Measurements from ENCODE around the gene GINS2. TPM values are rescaled to one million over a fixed set of nuclear protein-coding genes. Genes with fewer than 3 reads are reported as not detected.

GINS2 gene
- total RNA-seq, 1 experiment from 2014 or later, result 38.0 TPM

DNA sequence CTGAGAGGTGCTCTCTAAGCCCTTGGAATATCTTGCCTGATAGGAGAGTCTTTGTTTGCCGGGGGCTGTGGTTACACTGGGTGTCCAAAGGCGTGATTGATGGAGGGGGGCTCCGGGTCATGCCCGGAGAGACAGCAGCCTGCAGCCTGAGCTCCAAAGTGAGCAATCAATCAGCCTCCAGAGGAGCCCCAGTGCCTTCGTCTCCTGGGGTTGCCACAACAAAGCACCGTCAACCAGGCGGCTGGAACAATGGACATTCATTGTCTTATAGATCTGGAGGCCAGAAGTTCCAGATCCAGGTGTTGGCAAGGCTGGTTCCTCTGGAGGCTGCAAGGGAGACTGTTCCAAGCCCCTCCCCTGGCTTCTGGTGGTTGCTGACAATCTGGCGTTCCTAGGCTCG is 24.0 kb upstream of the GINS2 start:
- Mint-ChIP-seq H3K4me1 (peaks cover 16% of the 10 kb centered on the region), H3K27me3 (ENCODE audit: low read depth) (peaks cover 19% of the 10 kb centered on the region), H3K9me3 (peaks cover 11% of the 10 kb centered on the region), H3K36me3 (peaks cover 14% of the 10 kb centered on the region), H3K4me3 (no peak overlapping the region), H3K27ac (no peak overlapping the region)
- TF ChIP-seq, protein P1, sequence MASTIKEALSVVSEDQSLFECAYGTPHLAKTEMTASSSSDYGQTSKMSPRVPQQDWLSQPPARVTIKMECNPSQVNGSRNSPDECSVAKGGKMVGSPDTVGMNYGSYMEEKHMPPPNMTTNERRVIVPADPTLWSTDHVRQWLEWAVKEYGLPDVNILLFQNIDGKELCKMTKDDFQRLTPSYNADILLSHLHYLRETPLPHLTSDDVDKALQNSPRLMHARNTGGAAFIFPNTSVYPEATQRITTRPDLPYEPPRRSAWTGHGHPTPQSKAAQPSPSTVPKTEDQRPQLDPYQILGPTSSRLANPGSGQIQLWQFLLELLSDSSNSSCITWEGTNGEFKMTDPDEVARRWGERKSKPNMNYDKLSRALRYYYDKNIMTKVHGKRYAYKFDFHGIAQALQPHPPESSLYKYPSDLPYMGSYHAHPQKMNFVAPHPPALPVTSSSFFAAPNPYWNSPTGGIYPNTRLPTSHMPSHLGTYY (CRISPR knock-in tag; IDR thresholded peaks at IDR 0.05), result no peak
- no peak for TF ChIP-seq ESRRA (CRISPR knock-in tag; IDR thresholded peaks at IDR 0.05; ENCODE audit: borderline replicate concordance)
- no peak for TF ChIP-seq ZNF671 (CRISPR knock-in tag; IDR thresholded peaks at IDR 0.05)
- TF ChIP-seq NFATC4 (CRISPR knock-in tag; IDR thresholded peaks at IDR 0.05), result no peak
- TF ChIP-seq ZNF219 (CRISPR knock-in tag; IDR thresholded peaks at IDR 0.05; ENCODE audit: borderline replicate concordance), result no peak
- TF ChIP-seq NFE2L1 (CRISPR knock-in tag; IDR thresholded peaks at IDR 0.05), result no peak
- TF ChIP-seq TCF7 (CRISPR knock-in tag; IDR thresholded peaks at IDR 0.05; ENCODE audit: low read depth), result no peak
- TF ChIP-seq SP1 (CRISPR knock-in tag; conservative IDR thresholded peaks at IDR 0.05), result no peak
- no peak for DNase-seq (ENCODE audit: low spot score)
- no peak for ATAC-seq
- ChIA-PET POLR2A (no interaction called here), CTCF (interaction anchor here (1.0 kb wide), 1 partner anchor 97 kb away, joined by 3 read pairs; no protein-coding TSS in a partner anchor)

DNA sequence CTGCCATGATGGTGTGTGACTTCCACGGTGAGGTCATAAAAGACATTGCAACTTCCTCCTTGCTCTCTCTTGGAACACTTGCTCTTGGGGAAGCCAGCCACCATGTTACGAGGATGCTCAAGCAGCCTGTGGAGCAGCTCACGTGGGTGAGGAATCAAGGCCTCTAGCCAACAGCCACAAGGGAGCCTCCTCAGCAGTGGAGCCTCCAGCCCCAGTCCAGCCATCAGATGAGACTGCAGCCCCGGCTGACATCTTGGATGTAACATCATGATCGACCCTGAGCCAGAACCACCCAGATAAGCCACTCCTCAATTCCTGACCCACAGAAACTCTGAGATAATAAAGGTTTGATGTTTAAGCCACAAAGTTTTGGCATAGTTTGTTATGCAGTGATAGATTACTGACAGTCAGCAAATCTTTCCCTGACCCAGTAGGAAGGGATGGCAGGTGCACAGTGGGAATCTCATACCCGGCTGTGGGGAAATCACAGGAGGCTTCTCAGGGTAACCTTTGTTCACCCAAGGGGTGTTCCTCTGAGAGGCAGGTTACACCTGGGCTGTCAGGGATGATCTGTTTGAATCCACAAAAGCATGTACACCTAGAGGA is 23.3 kb upstream of the GINS2 start:
- Mint-ChIP-seq H3K9me3 (peaks cover 11% of the 10 kb centered on the region), H3K27me3 (ENCODE audit: low read depth) (peaks cover 19% of the 10 kb centered on the region), H3K4me3 (no peak overlapping the region), H3K4me1 (peaks cover 16% of the 10 kb centered on the region), H3K27ac (no peak overlapping the region), H3K36me3 (peaks cover 14% of the 10 kb centered on the region)
- no peak for ATAC-seq
- TF ChIP-seq TEAD4 (CRISPR knock-in tag; IDR thresholded peaks at IDR 0.05), result no peak
- no peak for TF ChIP-seq MXD4 (CRISPR knock-in tag; IDR thresholded peaks at IDR 0.05; ENCODE audit: borderline replicate concordance)
- no peak for TF ChIP-seq ZNF121 (CRISPR knock-in tag; IDR thresholded peaks at IDR 0.05)
- TF ChIP-seq, protein P2, sequence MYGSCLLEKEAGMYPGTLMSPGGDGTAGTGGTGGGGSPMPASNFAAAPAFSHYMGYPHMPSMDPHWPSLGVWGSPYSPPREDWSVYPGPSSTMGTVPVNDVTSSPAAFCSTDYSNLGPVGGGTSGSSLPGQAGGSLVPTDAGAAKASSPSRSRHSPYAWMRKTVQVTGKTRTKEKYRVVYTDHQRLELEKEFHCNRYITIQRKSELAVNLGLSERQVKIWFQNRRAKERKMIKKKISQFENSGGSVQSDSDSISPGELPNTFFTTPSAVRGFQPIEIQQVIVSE (CRISPR knock-in tag; IDR thresholded peaks at IDR 0.05; ENCODE audit: borderline replicate concordance), result no peak
- TF ChIP-seq, protein P3, sequence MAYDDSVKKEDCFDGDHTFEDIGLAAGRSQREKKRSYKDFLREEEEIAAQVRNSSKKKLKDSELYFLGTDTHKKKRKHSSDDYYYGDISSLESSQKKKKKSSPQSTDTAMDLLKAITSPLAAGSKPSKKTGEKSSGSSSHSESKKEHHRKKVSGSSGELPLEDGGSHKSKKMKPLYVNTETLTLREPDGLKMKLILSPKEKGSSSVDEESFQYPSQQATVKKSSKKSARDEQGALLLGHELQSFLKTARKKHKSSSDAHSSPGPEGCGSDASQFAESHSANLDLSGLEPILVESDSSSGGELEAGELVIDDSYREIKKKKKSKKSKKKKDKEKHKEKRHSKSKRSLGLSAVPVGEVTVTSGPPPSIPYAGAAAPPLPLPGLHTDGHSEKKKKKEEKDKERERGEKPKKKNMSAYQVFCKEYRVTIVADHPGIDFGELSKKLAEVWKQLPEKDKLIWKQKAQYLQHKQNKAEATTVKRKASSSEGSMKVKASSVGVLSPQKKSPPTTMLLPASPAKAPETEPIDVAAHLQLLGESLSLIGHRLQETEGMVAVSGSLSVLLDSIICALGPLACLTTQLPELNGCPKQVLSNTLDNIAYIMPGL (CRISPR knock-in tag; IDR thresholded peaks at IDR 0.05), result no peak
- no peak for TF ChIP-seq SOX15 (CRISPR knock-in tag; IDR thresholded peaks at IDR 0.05)
- TF ChIP-seq KAT7 (CRISPR knock-in tag; IDR thresholded peaks at IDR 0.05; ENCODE audit: borderline replicate concordance), result no peak
- no peak for TF ChIP-seq HMGA2 (CRISPR knock-in tag; IDR thresholded peaks at IDR 0.05)
- TF ChIP-seq, protein P4, sequence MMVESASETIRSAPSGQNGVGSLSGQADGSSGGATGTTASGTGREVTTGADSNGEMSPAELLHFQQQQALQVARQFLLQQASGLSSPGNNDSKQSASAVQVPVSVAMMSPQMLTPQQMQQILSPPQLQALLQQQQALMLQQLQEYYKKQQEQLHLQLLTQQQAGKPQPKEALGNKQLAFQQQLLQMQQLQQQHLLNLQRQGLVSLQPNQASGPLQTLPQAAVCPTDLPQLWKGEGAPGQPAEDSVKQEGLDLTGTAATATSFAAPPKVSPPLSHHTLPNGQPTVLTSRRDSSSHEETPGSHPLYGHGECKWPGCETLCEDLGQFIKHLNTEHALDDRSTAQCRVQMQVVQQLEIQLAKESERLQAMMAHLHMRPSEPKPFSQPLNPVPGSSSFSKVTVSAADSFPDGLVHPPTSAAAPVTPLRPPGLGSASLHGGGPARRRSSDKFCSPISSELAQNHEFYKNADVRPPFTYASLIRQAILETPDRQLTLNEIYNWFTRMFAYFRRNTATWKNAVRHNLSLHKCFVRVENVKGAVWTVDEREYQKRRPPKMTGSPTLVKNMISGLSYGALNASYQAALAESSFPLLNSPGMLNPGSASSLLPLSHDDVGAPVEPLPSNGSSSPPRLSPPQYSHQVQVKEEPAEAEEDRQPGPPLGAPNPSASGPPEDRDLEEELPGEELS (CRISPR knock-in tag; IDR thresholded peaks at IDR 0.05), result no peak
- TF ChIP-seq, protein P5, sequence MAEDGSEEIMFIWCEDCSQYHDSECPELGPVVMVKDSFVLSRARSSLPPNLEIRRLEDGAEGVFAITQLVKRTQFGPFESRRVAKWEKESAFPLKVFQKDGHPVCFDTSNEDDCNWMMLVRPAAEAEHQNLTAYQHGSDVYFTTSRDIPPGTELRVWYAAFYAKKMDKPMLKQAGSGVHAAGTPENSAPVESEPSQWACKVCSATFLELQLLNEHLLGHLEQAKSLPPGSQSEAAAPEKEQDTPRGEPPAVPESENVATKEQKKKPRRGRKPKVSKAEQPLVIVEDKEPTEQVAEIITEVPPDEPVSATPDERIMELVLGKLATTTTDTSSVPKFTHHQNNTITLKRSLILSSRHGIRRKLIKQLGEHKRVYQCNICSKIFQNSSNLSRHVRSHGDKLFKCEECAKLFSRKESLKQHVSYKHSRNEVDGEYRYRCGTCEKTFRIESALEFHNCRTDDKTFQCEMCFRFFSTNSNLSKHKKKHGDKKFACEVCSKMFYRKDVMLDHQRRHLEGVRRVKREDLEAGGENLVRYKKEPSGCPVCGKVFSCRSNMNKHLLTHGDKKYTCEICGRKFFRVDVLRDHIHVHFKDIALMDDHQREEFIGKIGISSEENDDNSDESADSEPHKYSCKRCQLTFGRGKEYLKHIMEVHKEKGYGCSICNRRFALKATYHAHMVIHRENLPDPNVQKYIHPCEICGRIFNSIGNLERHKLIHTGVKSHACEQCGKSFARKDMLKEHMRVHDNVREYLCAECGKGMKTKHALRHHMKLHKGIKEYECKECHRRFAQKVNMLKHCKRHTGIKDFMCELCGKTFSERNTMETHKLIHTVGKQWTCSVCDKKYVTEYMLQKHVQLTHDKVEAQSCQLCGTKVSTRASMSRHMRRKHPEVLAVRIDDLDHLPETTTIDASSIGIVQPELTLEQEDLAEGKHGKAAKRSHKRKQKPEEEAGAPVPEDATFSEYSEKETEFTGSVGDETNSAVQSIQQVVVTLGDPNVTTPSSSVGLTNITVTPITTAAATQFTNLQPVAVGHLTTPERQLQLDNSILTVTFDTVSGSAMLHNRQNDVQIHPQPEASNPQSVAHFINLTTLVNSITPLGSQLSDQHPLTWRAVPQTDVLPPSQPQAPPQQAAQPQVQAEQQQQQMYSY (CRISPR knock-in tag; IDR thresholded peaks at IDR 0.05), result no peak
- TF ChIP-seq EMX1 (CRISPR knock-in tag; IDR thresholded peaks at IDR 0.05), result no peak
- no peak for TF ChIP-seq PRRX2 (CRISPR knock-in tag; IDR thresholded peaks at IDR 0.05)
- TF ChIP-seq NFE2L1 (CRISPR knock-in tag; IDR thresholded peaks at IDR 0.05), result no peak
- DNase-seq (ENCODE audit: low spot score), result no peak
- ChIA-PET CTCF (interaction anchor here (0.8 to 1.0 kb wide), 2 partner anchors 37 to 96 kb away, joined by 3 to 4 read pairs; no protein-coding TSS in a partner anchor), POLR2A (no interaction called here)
